Natural killer cell (primary cell): ENCODE results near the gene IGF1R. TPM values are rescaled to one million over a fixed set of nuclear protein-coding genes. Genes with fewer than 3 reads are reported as not detected.

Source experiments
- ATAC-seq, 3 donors: fragments of 150-1000 bp in 2 of 3; fragments of 200-7000 bp in 1 of 3; cut with Tn5 transposase; 1 replicate in 1 of 3; 2 replicates in 2 of 3; pipeline ENCODE4 v1.10.0; 2021; ENCODE audit warnings: mild to moderate bottlenecking in 2 of 3, moderate library complexity in 2 of 3
- DNase-seq, 2 donors: peaks; one replicate each; pipeline versions ENCODE4 v3.0.0 to v3.0.0-alpha.2; 2013 to 2021; ENCODE audit warnings: mixed read lengths in 1 of 2
- H3K27ac ChIP-seq: one replicate; pipeline ENCODE4 v1.5.1; 2013; ENCODE audit warnings: mild to moderate bottlenecking, low read length
- H3K27me3 ChIP-seq: one replicate; pipeline ENCODE4 v1.6.1; 2013; ENCODE audit warnings: low read length; ENCODE audit not compliant: control insufficient read depth, insufficient read depth
- H3K36me3 ChIP-seq: one replicate; pipeline ENCODE4 v1.6.1; 2013; ENCODE audit warnings: low read length; ENCODE audit not compliant: control insufficient read depth, insufficient read depth
- H3K4me1 ChIP-seq: one replicate; pipeline ENCODE4 v1.6.1; 2013; ENCODE audit warnings: low read length; ENCODE audit not compliant: control insufficient read depth, insufficient read depth
- H3K4me3 ChIP-seq: one replicate; pipeline ENCODE4 v1.5.1; 2013; ENCODE audit warnings: low read length
- H3K9me3 ChIP-seq: one replicate; pipeline ENCODE4 v1.6.1; 2013; ENCODE audit warnings: low read length; ENCODE audit not compliant: control insufficient read depth, insufficient read depth
- H3K27ac Mint-ChIP-seq, 2 donors: one replicate each; pipeline ENCODE4 v1.8.0; 2022; ENCODE audit warnings: mild to moderate bottlenecking in 2 of 2, mixed read lengths in 2 of 2, moderate library complexity in 1 of 2
- H3K27me3 Mint-ChIP-seq, 2 donors: one replicate each; pipeline ENCODE4 v1.8.0; 2022; ENCODE audit warnings: low read depth in 2 of 2, mixed read lengths in 2 of 2
- H3K36me3 Mint-ChIP-seq: one replicate; pipeline ENCODE4 v1.8.0; 2022; ENCODE audit warnings: mixed read lengths
- H3K4me1 Mint-ChIP-seq, 2 donors: one replicate each; pipeline ENCODE4 v1.8.0; 2022; ENCODE audit warnings: mixed read lengths in 2 of 2
- H3K4me3 Mint-ChIP-seq: one replicate; pipeline ENCODE4 v1.8.0; 2022; ENCODE audit warnings: mild to moderate bottlenecking, moderate library complexity, mixed read lengths
- H3K9me3 Mint-ChIP-seq, 2 donors: one replicate each; pipeline ENCODE4 v1.8.0; 2022; ENCODE audit warnings: mixed read lengths in 2 of 2
- WGBS: methylation state at CpG from one replicate; pipeline ENCODE4 v1.1.7; 2013; ENCODE audit warnings: missing lambda C conversion rate; ENCODE audit not compliant: insufficient coverage; 5-methylcytosine and 5-hydroxymethylcytosine counted together
- intact Hi-C: fragments of 100-400 bp; cut with micrococcal nuclease; formaldehyde crosslinking; loops from one replicate; pipeline ENCODE4 v1.14.2; 2022
- total RNA-seq, 4 donors: library from RNA; stranded (reverse); fragments of 120-200 nt in 1 of 4; gene quantifications; one replicate each; pipeline versions ENCODE4 v1.2.3 to v1.2.4, GENCODE V29; 2013 to 2022
- TF ChIP-seq, protein P1 (sequence below): fragments of 200-600 bp; IDR thresholded peaks from one replicate; pipeline ENCODE4 v1.8.0; 2022; ENCODE audit warnings: antibody characterized with exemption

Gene IGF1R
- total RNA-seq, 3 donors from 2014 or later (not counting 1 experiment from before 2014, with no cell fraction given), result 47.3 to 50.7 (median 49.0) TPM

DNA sequence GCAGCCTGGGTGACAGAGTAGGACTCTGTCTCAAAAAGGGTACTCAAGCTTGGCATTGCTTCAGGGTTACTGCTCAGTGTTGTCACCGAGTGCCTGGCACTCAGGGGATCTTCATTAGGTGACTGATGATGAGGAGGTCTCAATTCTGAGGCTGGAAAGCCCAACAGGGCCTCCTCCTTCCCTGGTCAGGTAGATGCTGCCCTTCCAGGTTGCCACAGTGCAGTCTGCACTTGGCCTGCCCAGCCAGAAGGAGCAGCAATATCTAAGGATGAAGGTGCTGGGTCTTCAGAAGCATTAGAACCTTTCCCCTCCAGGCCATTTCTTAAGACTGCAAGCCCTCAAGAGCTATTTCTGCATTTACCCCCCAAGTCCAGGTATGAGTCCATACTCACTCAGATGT is 317.3 kb downstream of the IGF1R start:
- Histone ChIP-seq H3K27me3 (no peaks in the 10 kb centered on the region), H3K36me3 (peaks cover 5% of the 10 kb centered on the region), H3K4me1 (peaks cover 8% of the 10 kb centered on the region), H3K27ac (no peak overlapping the region), H3K9me3 (no peaks in the 10 kb centered on the region), H3K4me3 (no peak overlapping the region)
- DNase-seq, result no peak
- TF ChIP-seq, protein P1, sequence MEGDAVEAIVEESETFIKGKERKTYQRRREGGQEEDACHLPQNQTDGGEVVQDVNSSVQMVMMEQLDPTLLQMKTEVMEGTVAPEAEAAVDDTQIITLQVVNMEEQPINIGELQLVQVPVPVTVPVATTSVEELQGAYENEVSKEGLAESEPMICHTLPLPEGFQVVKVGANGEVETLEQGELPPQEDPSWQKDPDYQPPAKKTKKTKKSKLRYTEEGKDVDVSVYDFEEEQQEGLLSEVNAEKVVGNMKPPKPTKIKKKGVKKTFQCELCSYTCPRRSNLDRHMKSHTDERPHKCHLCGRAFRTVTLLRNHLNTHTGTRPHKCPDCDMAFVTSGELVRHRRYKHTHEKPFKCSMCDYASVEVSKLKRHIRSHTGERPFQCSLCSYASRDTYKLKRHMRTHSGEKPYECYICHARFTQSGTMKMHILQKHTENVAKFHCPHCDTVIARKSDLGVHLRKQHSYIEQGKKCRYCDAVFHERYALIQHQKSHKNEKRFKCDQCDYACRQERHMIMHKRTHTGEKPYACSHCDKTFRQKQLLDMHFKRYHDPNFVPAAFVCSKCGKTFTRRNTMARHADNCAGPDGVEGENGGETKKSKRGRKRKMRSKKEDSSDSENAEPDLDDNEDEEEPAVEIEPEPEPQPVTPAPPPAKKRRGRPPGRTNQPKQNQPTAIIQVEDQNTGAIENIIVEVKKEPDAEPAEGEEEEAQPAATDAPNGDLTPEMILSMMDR, result no peak
- Mint-ChIP-seq H3K4me3 (no peak overlapping the region), H3K36me3 (peaks cover 15% of the 10 kb centered on the region), H3K27me3 (peaks cover 0 to under 1% of the 10 kb centered on the region in 2 donors), H3K4me1 (peaks cover 7 to 10% of the 10 kb centered on the region in 2 donors), H3K9me3 (peaks cover 0 to 2% of the 10 kb centered on the region in 2 donors), H3K27ac (no peak overlapping the region)
- 75% methylated on average over 1 of the region's 1 CpG for WGBS
- intact Hi-C loops, result no loop called here
- ATAC-seq, result no peak

DNA sequence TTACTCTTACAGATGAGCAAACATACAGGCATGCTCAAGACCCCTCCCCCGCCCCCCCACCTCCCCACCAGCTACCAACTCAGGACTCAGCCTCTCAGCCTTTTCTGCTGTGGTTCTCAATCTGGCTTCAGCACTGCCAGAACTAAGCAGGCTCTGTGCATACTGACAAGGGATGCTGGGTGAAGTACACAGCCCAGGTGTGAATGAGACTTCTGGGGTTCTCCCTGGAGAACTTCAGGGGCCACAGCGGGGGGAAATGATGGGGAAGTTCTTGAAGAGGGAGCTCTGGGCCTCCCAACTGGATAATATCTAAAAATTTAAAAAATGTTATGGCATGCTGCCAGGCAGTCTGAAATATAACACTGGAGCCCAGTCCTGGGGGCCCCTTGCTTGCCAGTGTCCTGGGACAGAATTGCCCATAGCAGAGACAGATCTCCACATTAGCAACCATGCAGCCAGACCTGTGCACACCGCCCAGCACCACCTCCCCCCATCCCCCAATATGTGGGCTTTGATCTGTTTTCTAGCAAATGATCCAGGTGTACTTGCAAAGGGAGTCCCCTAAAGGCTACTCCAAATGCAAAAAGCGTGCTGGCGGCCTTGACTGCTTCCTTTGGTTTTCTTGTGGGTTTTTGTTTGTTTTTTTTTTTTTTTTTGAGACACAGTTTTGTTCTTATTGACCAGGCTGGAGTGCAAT is 317.9 kb downstream of the IGF1R start:
- TF ChIP-seq, protein P1, result no peak
- intact Hi-C loops, result no loop called here
- H3K4me3 Mint-ChIP-seq, result no peak overlapping the region
- DNase-seq, result no peak
- H3K4me3 ChIP-seq, result no peak overlapping the region
- peaks cover 6% of the 10 kb centered on the region for H3K4me1 ChIP-seq
- 53% methylated on average over 4 of the region's 5 CpGs for WGBS
- no peak for ATAC-seq
- H3K27me3 ChIP-seq, result no peaks in the 10 kb centered on the region
- H3K27ac ChIP-seq, result no peak overlapping the region
- H3K9me3 ChIP-seq, result no peaks in the 10 kb centered on the region
- H3K36me3 ChIP-seq, result peaks cover 4% of the 10 kb centered on the region
- peaks cover 7 to 10% of the 10 kb centered on the region in 2 donors for H3K4me1 Mint-ChIP-seq
- peaks cover 12% of the 10 kb centered on the region for H3K36me3 Mint-ChIP-seq
- H3K27ac Mint-ChIP-seq, result no peak overlapping the region
- peaks cover 0 to 3% of the 10 kb centered on the region in 2 donors for H3K27me3 Mint-ChIP-seq
- H3K9me3 Mint-ChIP-seq, result peaks cover 0 to 2% of the 10 kb centered on the region in 2 donors

DNA sequence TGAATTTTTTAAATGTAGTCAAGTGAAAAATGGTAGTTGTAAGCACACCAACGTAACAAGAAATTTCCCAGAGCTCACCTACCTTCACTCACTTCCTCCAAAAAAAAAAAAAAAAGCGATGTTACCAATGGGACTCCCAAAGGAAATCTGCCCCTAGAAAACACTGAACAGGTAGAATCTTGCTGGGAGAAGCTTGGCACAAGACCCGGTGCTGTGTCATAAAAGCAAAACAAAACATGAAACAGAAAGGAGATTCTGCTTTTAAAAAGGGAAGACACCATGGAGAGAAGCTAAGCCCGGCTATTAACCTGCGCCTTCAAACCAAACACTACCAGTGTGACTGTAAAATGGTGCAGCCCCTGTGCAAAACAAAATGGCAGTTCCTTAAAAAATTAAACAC is 318.8 kb downstream of the IGF1R start:
- Histone ChIP-seq H3K9me3 (no peaks in the 10 kb centered on the region), H3K4me1 (peaks cover 6% of the 10 kb centered on the region), H3K27me3 (no peaks in the 10 kb centered on the region), H3K27ac (no peak overlapping the region), H3K4me3 (no peak overlapping the region), H3K36me3 (no peaks in the 10 kb centered on the region)
- H3K4me3 Mint-ChIP-seq, result no peak overlapping the region
- peaks cover 7 to 10% of the 10 kb centered on the region in 2 donors for H3K4me1 Mint-ChIP-seq
- TF ChIP-seq, protein P1, result no peak
- peaks cover 6% of the 10 kb centered on the region for H3K36me3 Mint-ChIP-seq
- 91% methylated on average over 3 of the region's 5 CpGs for WGBS
- H3K9me3 Mint-ChIP-seq, result no peaks in the 10 kb centered on the region
- intact Hi-C loops, result no loop called here
- DNase-seq (no peak), ATAC-seq (no peak)
- H3K27ac Mint-ChIP-seq, result no peak overlapping the region
- H3K27me3 Mint-ChIP-seq, result peaks cover 0 to 5% of the 10 kb centered on the region in 2 donors

DNA sequence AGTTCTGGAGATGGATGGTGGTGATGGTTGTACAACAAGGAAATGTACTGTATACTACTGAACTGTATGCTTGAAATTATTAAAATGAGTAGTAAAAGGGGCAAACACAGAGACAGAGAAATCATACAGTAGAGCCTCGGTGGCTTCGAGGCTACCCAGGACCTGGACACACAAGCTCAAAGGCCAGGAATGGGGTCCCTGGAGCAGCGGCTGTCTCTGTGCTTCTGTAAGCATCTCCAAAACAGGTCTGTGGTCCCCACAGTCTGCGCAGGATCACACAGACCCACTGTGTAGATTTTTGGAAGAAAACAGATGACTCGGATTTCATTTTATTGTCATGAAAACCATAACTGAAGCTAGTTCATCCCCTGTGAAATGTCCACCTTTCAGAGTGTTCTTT is 319.6 kb downstream of the IGF1R start:
- H3K27ac Mint-ChIP-seq, result no peak overlapping the region
- intact Hi-C loops, result no loop called here
- TF ChIP-seq, protein P1, result no peak

More for the DNA sequence above, 319.6 kb downstream of the IGF1R start:
- ATAC-seq (no peak), DNase-seq (no peak)
- Histone ChIP-seq H3K9me3 (no peaks in the 10 kb centered on the region), H3K27me3 (no peaks in the 10 kb centered on the region), H3K4me1 (peaks cover 6% of the 10 kb centered on the region), H3K36me3 (no peaks in the 10 kb centered on the region), H3K4me3 (no peak overlapping the region), H3K27ac (no peak overlapping the region)
- Mint-ChIP-seq H3K27me3 (peaks cover 0 to 5% of the 10 kb centered on the region in 2 donors), H3K4me3 (no peak overlapping the region), H3K4me1 (peaks cover 7 to 10% of the 10 kb centered on the region in 2 donors), H3K9me3 (no peaks in the 10 kb centered on the region), H3K36me3 (no peaks in the 10 kb centered on the region)
- WGBS, result 88% methylated on average over 5 of the region's 5 CpGs
